Smooth muscle cell (in vitro differentiated cells): ENCODE results near the gene TMEM184A. TPM values are rescaled to one million over a fixed set of nuclear protein-coding genes. Genes with fewer than 3 reads are reported as not detected.

Experiments used
- DNase-seq: peaks from one replicate; lab custom pipeline; 2025; ENCODE audit not compliant: unreplicated experiment; lab: John Stamatoyannopoulos, UW
- H2AFZ ChIP-seq: fragments of 200-600 bp; sonication (generic); 2 replicates; pipeline ENCODE4 v1.6.0; 2016; ENCODE audit warnings: antibody characterized with exemption, low read depth, mild to moderate bottlenecking
- H3F3A ChIP-seq: fragments of 200-600 bp; sonication (generic); 2 replicates; pipeline ENCODE4 v1.6.0; 2017; ENCODE audit warnings: antibody characterized with exemption, low read depth
- H3K27ac ChIP-seq: fragments of 200-600 bp; sonication (generic); 2 replicates; pipeline ENCODE4 v1.5.1; 2016; ENCODE audit warnings: low read depth, mild to moderate bottlenecking
- H3K27me3 ChIP-seq: fragments of 200-600 bp; sonication (generic); 2 replicates; pipeline ENCODE4 v1.6.1; 2016; ENCODE audit warnings: low read depth, mild to moderate bottlenecking
- H3K36me3 ChIP-seq: fragments of 200-600 bp; sonication (generic); 2 replicates; pipeline ENCODE4 v1.5.1; 2016; ENCODE audit warnings: low read depth
- H3K4me1 ChIP-seq: fragments of 200-600 bp; sonication (generic); 2 replicates; pipeline ENCODE4 v1.5.1; 2016; ENCODE audit warnings: low read depth
- H3K4me2 ChIP-seq: fragments of 200-600 bp; sonication (generic); 2 replicates; pipeline ENCODE4 v1.6.0; 2016; ENCODE audit warnings: mild to moderate bottlenecking
- H3K4me3 ChIP-seq: fragments of 200-600 bp; sonication (generic); 2 replicates; pipeline ENCODE4 v1.5.1; 2016; ENCODE audit warnings: mild to moderate bottlenecking
- H3K79me2 ChIP-seq: fragments of 200-600 bp; sonication (generic); 2 replicates; pipeline ENCODE4 v1.6.0; 2016; ENCODE audit warnings: low read depth, mild to moderate bottlenecking
- H3K9ac ChIP-seq: fragments of 200-600 bp; sonication (generic); 2 replicates; pipeline ENCODE4 v1.6.0; 2016; ENCODE audit warnings: low read depth
- H3K9me3 ChIP-seq: fragments of 200-600 bp; sonication (generic); replicated peaks from 2 replicates; pipeline ENCODE4 v1.5.1; 2016; ENCODE audit warnings: low read depth
- H4K20me1 ChIP-seq: fragments of 200-600 bp; sonication (generic); 2 replicates; pipeline ENCODE4 v1.6.0; 2016; ENCODE audit warnings: low read depth
- WGBS: methylation state at CpG from one replicate; pipeline ENCODE4 v1.1.7; 2016; ENCODE audit warnings: low lambda C conversion rate; 5-methylcytosine and 5-hydroxymethylcytosine counted together
- polyA plus RNA-seq: library from polyadenylated mRNA; unstranded; fragments of >200 nt; fragmentation: Nextera tagmentation; extraction: Ambion mirVana; gene quantifications from 2 replicates; pipeline ENCODE4 v1.2.1, GENCODE V29; 2016
- total RNA-seq: library from RNA; depleted of rRNA; stranded (reverse); fragments of >200 nt; gene quantifications from 2 replicates; pipeline ENCODE4 v1.2.3, GENCODE V29; 2014
- TF ChIP-seq, protein P1 (sequence below): fragments of 200-600 bp; sonication (generic); IDR thresholded peaks from 2 replicates; pipeline ENCODE4 v1.5.1; 2017; ENCODE audit warnings: borderline replicate concordance, mild to moderate bottlenecking, antibody characterized with exemption; ENCODE audit not compliant: insufficient read depth, poor library complexity, severe bottlenecking

The TMEM184A gene
- total and polyA plus RNA-seq, 2 experiments from 2014 or later, result 1.6 to 4.8 TPM

DNA sequence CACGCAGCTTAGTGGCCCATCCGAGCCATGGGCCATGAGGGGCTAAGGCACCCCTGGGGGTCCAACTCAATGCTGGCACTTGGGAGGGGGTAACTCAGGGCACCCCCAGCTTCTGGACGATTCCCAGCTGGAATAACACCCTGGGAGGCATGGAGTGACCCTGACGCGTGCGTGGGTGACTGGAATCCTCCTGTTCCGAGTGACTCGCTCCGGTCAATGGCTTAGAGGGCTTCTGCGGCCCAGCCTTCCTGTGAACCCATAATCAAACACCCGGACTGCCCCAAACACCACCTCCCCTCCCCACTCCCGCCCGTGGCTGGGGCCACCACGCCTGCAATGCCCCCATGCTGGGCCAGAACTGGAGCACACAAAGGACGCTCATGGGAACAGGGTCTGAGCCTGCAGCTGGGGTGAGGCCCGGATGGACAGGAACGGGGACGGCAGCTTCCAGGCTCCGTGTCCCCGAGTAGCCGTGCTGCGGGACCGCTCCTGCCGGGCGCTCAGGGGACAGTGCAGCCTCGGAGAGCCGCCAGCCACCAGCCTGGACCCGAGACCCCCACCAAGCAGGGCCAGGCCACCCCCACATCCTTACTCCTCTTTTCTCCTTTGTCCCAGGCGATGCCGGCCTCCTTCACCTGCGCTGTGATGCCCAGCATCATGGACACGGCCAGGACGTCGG lies 60.3 kb downstream of the TMEM184A start:
- DNase-seq, result no peak
- Histone ChIP-seq H3K4me2 (no peak overlapping the region), H3F3A (no peaks in the 10 kb centered on the region), H3K27ac (no peak overlapping the region), H3K4me1 (no peaks in the 10 kb centered on the region), H3K9ac (no peak overlapping the region), H3K36me3 (no peaks in the 10 kb centered on the region), H3K4me3 (no peak overlapping the region), H2AFZ (no peak overlapping the region), H3K27me3 (no peaks in the 10 kb centered on the region), H3K9me3 (no peaks in the 10 kb centered on the region), H4K20me1 (peaks cover 5% of the 10 kb centered on the region), H3K79me2 (no peaks in the 10 kb centered on the region)
- WGBS, result 93% methylated on average over 29 of the region's 34 CpGs
- TF ChIP-seq, protein P1, sequence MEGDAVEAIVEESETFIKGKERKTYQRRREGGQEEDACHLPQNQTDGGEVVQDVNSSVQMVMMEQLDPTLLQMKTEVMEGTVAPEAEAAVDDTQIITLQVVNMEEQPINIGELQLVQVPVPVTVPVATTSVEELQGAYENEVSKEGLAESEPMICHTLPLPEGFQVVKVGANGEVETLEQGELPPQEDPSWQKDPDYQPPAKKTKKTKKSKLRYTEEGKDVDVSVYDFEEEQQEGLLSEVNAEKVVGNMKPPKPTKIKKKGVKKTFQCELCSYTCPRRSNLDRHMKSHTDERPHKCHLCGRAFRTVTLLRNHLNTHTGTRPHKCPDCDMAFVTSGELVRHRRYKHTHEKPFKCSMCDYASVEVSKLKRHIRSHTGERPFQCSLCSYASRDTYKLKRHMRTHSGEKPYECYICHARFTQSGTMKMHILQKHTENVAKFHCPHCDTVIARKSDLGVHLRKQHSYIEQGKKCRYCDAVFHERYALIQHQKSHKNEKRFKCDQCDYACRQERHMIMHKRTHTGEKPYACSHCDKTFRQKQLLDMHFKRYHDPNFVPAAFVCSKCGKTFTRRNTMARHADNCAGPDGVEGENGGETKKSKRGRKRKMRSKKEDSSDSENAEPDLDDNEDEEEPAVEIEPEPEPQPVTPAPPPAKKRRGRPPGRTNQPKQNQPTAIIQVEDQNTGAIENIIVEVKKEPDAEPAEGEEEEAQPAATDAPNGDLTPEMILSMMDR, result no peak

DNA sequence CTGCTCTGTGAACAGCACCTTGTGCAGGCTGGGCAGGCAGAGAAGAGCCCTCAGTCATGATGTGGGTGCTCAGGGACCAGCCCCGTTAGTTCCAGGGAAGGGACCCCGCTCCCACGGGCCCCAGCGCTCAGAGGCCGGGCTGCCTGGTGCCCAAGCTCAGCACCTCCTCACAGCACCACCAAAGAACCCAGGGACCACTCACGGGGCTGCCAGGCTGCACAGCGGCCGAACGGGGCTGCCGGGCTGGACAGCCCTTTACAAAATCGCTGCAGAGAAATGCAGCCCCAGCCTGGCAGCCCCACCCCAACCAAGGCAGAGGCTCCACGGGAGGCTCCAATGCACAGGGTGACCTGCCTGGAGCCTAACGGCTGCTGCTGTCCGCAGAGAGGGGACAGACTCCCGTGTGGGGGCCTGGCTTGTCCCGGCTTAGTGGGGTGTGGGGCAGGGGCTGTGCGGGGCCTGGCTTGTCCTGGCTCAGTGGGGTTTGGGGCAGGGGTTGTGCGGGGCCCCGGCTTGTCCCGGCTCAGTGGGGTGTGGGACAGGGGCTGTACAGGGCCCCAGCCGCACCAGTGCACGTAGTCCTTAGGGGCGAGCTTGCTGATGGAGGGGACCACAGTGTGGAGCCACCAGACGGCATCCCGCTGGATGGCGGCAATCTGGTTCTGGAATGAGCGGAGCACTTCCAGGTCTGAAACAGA lies 61.0 kb downstream of the TMEM184A start:
- no peaks in the 10 kb centered on the region for H3K27me3 ChIP-seq
- H3K4me2 ChIP-seq, result no peak overlapping the region
- H3F3A ChIP-seq, result no peaks in the 10 kb centered on the region
- H3K79me2 ChIP-seq, result no peaks in the 10 kb centered on the region
- DNase-seq, result no peak
- WGBS, result 99% methylated on average over 23 of the region's 27 CpGs
- no peak overlapping the region for H3K27ac ChIP-seq
- no peak overlapping the region for H2AFZ ChIP-seq
- no peaks in the 10 kb centered on the region for H3K36me3 ChIP-seq
- no peaks in the 10 kb centered on the region for H3K4me1 ChIP-seq
- peaks cover 9% of the 10 kb centered on the region for H4K20me1 ChIP-seq
- no peaks in the 10 kb centered on the region for H3K9me3 ChIP-seq
- H3K9ac ChIP-seq, result no peak overlapping the region
- TF ChIP-seq, protein P1, result no peak
- H3K4me3 ChIP-seq, result no peak overlapping the region

DNA sequence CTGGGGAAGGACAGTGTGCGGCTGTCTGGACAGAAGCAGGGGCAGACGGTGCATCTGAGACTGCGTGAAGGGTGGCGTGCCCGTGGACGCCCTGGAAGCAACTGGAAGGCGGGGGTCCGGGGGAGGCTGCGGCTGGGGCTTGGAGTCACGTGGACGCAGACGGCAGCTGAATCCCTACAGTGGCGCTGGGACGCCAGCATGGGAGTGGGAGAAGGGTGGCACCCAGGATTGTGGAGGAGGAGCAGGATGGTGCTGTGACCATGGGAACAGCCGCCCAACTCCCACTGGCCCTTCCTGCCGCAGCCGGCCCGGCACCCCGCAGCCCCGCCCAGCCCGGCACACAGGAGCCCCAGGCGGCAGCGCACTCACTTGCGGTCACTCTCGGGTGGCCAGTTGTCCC lies 61.6 kb downstream of the TMEM184A start:
- no peak for DNase-seq
- H3F3A ChIP-seq, result no peaks in the 10 kb centered on the region
- no peaks in the 10 kb centered on the region for H3K36me3 ChIP-seq
- no peak overlapping the region for H3K27ac ChIP-seq
- H2AFZ ChIP-seq, result no peak overlapping the region
- TF ChIP-seq, protein P1, result no peak
- no peaks in the 10 kb centered on the region for H3K9me3 ChIP-seq
- no peak overlapping the region for H3K4me2 ChIP-seq
- H3K9ac ChIP-seq, result no peak overlapping the region
- 98% methylated on average over 20 of the region's 25 CpGs for WGBS
- no peaks in the 10 kb centered on the region for H3K27me3 ChIP-seq
- peaks cover 9% of the 10 kb centered on the region for H4K20me1 ChIP-seq
- no peaks in the 10 kb centered on the region for H3K4me1 ChIP-seq
- no peaks in the 10 kb centered on the region for H3K79me2 ChIP-seq
- H3K4me3 ChIP-seq, result no peak overlapping the region

DNA sequence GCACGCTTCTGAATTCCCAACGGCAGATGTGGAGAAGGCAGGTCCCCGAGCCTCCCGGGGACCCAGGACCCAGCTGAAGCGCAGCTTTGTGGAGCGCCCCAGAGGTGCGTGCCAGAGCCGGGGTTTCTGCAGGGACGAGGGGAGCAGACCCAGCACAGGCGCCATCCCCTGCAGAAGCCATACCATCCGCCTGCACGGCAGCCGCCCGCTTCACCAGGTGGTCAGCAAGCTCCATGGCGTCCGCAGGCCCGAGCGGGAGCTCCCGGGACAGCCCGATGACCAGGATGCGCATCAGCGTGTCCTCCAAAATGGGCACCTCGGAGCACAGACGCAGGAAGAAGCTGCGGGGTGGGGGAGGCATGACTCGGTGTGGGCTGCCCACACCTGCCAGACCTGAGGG lies 62.4 kb downstream of the TMEM184A start:
- H3K4me1 ChIP-seq, result no peaks in the 10 kb centered on the region
- TF ChIP-seq, protein P1, result no peak
- no peak overlapping the region for H3K4me3 ChIP-seq
- no peak overlapping the region for H3K4me2 ChIP-seq
- no peaks in the 10 kb centered on the region for H3F3A ChIP-seq
- peaks cover 9% of the 10 kb centered on the region for H4K20me1 ChIP-seq
- H3K36me3 ChIP-seq, result no peaks in the 10 kb centered on the region
- WGBS, result 98% methylated on average over 26 of the region's 26 CpGs
- no peak overlapping the region for H3K9ac ChIP-seq
- no peak overlapping the region for H3K27ac ChIP-seq
- H3K9me3 ChIP-seq, result no peaks in the 10 kb centered on the region
- DNase-seq, result no peak
- no peaks in the 10 kb centered on the region for H3K27me3 ChIP-seq
- no peaks in the 10 kb centered on the region for H3K79me2 ChIP-seq
- H2AFZ ChIP-seq, result no peak overlapping the region
